Measurements from ENCODE around the gene C4orf51.
"Not testable (repeated sequence)": the region's sequence is repeated elsewhere in the genome, so short reads cannot be mapped to it uniquely, and the experiment has no call there.

Gene C4orf51

GRCh38 chr4:145679991-145680455 is at the start of gene C4orf51:
C4orf51 (plus strand) TSS chr4:145680146; CDS start chr4:145680204, 58 bp downstream.
- DNase-seq (ENCODE audit: extremely low read depth in 1 of 2, low read depth in 1 of 2) = no peak

DNA sequence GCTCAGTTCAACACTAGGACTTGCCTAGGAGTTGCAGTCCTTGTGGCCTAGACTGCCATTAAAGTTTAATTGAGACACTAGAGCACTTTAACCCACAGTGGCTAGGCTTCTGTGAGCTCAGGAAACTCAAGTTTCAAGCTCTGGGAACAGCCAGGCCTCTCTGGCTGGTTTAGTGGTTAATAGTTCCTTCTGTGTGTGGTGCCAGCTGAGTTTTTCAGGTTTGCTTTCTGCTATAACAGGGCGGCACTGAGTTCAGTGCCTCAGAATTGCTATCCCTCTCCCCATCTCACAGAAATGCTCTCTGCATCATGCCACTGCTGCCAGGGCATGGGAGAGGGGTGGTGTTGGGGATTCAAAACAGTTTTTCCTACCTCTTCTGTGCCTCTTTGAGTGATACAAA is 44.8 kb upstream of the C4orf51 start:
- DNase-seq (ENCODE audit: extremely low read depth in 1 of 2, low read depth in 1 of 2) = no peak

GRCh38 chr4:145635630-145636029 is 44.3 kb upstream of the C4orf51 start:
- DNase-seq (ENCODE audit: extremely low read depth in 1 of 2, low read depth in 1 of 2) = no peak

DNA sequence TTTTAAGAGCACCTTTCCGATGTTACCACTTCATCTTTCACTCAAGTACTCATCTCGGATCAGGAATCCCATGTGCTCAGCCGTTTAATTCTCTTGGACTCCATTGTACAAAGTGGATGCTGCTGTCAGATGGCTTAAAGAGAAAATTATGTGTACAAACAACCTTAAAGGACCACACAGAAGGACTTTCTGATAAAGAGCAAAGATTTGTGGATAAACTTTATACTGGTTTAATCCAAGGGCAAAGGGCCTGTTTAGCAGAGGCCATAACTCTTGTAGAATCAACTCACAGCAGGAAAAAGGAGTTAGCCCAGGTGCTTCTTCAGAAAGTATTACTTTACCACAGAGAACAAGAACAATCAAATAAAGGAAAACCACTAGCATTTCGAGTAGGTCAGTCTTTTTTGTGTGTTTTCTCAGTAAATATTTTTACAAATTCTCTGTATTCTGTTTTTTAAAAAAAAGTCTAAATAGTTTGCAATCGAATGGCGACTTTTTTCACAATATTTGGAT is 40.7 kb upstream of the C4orf51 start:
- no peak for DNase-seq (ENCODE audit: extremely low read depth in 1 of 2, low read depth in 1 of 2)

- DNase-seq (ENCODE audit: extremely low read depth in 1 of 2, low read depth in 1 of 2) = not testable (repeated sequence)
Measured at GRCh38 chr4:145640236-145640635, 39.7 kb upstream of the C4orf51 start.

DNA sequence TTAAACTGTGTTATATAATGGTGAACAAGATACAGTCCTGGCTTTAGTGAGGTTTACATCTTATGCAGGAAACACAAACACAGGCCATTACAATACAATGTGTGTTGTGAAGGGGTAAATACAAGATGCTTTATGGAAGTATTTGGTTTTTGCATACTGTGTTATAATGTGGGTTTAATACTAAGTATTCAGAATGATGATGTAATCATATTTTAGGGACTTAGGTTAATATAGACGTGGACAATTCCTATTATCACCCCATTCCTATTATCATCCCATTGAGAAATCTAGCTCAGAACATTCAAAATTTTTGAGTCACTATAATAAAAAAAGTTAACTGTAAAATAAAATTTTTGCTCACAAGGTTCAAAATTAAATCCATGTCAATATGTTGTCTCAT is 36.7 kb upstream of the C4orf51 start:
- DNase-seq (ENCODE audit: extremely low read depth in 1 of 2, low read depth in 1 of 2) = no peak

DNA sequence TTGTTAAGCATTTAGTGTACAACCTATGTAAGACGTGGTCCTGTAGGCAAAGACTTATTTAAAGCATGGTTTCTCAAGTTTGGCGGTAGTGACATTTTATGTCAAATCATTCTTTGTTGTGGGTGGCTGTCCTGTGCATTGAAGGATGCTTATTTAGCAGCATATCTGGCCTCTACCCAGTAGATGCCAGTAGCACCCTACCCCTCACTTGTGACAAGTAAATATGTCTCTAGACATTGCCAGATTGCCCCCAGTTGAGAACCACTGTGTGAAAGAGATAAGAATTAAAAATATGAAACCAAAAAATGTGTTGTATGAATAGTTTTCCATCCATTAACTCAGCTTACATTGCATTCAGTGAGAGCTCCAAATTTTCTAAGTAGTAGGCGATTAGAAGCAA is 35.2 kb upstream of the C4orf51 start:
- no peak for DNase-seq (ENCODE audit: extremely low read depth in 1 of 2, low read depth in 1 of 2)

DNA sequence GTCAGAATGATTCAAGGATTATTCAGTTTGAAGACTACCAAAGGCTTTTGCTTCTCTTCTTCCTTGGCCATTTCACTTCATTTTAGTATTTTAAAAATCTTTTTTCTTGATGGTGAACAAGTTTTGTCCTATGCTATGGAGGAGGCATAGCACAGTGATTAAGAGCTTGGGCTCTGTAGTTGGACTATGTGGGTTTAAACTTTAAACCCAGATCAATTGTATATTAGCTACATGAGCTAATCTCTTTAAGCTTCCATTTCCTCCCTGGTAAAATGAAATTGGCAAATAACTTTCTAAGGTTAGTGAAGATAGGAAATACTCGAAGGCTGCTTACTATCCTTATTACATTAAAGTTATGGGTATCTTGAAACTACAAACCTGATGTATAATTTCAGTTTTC is 23.8 kb upstream of the C4orf51 start:
- no peak for DNase-seq (ENCODE audit: extremely low read depth in 1 of 2, low read depth in 1 of 2)

- DNase-seq (ENCODE audit: extremely low read depth in 1 of 2, low read depth in 1 of 2) = no peak
Measured at GRCh38 chr4:145660064-145660463, 19.9 kb upstream of the C4orf51 start.

DNA sequence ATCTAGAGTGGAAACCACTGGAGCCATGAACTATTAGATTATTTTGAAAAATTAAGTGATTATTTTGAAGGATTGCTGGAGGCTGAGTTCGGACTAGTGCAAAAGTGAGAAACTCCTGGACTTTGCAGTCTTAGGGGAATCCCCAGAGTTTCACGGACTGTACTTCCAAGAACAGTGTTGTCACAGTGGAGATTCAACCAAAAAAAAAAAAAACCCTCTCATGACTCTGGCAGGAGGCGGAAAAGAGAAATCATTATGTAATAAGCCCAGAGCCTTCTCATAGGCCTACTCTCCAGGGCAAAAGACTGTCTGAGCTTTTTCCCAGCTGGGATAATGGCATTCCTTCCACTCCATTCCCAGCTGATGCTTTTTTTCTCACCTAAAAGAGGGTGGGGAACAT is 16.8 kb upstream of the C4orf51 start:
- DNase-seq (ENCODE audit: extremely low read depth in 1 of 2, low read depth in 1 of 2) = no peak

DNA sequence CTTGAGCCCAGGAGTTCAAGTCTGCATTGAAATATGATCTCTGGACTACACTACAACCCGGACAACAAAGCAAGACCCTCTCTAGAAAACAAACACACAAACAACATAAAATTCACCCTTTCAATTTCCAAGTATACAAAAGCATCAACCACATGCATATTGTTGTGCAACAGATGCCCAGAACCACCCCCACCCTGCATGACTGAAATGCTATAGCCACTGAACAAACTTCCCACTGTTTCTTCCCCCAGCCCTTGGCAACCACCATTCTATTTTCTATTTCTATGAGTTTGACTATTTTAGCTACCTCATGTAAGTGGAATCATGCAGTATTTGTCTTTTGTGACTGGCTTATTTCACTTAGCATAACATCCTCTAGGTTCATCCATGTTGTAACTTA is 14.2 kb upstream of the C4orf51 start:
- no peak for DNase-seq (ENCODE audit: extremely low read depth in 1 of 2, low read depth in 1 of 2)

GRCh38 chr4:145670422-145670821 is 9.5 kb upstream of the C4orf51 start:
- DNase-seq (ENCODE audit: extremely low read depth in 1 of 2, low read depth in 1 of 2) = no peak

DNA sequence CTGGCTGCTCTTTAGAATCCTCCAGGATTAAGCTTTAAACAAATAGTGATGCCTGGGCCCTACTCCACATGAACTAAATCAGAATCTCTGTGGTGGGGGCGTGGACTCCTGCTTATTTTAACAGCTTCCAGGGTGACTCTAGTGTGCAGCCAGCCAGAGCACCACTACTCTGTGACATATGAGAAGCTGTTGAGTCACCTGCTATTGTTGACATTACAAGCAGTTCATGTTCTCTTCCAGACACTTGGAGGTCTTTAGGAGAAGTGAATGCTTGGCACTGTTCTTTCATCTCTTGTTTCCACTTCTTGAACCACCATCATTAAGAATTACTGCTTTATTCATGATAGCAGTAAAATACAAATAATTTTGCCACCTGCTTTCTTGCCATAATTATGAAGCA is 426 bp upstream of the C4orf51 start:
- no peak for DNase-seq (ENCODE audit: extremely low read depth in 1 of 2, low read depth in 1 of 2)

DNA sequence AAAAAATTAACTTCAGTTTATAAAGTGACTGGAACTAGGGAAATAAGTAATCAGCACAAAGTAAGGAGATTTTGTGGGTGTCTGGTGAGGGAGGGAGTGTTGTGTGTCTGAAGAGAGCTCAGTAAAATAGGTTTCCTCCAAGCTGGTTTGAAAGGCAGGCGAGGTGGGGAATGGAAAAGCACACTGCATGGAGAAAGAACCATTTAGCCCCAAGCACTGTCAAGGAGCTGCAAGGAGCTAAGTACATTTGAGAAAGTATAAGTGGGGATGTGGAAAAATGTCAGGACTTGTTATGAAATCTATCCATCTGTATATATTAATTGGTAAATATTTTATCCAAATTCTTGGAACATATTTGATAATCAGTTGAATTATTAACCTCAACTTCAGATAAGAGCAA is 956 bp downstream of the C4orf51 start:
- DNase-seq (ENCODE audit: extremely low read depth in 1 of 2, low read depth in 1 of 2) = no peak

GRCh38 chr4:145681518-145681917 is 1.6 kb downstream of the C4orf51 start:
- DNase-seq (ENCODE audit: extremely low read depth in 1 of 2, low read depth in 1 of 2) = no peak

GRCh38 chr4:145681956-145682355 is 2.0 kb downstream of the C4orf51 start:
- no peak for DNase-seq (ENCODE audit: extremely low read depth in 1 of 2, low read depth in 1 of 2)

DNA sequence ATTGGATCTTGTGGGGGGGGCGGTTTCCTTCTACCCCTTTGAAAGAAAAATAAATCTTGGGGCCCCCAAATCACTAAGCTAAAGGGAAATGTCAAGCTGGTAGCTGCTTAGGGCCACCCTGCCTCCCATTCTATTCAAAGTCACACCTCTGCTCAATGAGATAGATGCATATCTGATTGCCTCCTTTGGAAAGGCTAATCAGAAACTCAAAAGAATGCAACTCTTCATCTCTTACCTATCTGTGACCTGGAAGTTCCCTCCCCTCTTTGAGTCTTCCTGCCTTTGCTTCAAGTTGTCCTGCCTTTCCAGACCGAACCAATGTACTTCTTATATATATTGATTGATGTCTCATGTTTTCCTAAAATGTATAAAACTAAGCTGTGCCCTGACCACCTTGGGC is 7.0 kb downstream of the C4orf51 start:
- no peak for DNase-seq (ENCODE audit: extremely low read depth in 1 of 2, low read depth in 1 of 2)

GRCh38 chr4:145690610-145691009 is 10.7 kb downstream of the C4orf51 start:
- no peak for DNase-seq (ENCODE audit: extremely low read depth in 1 of 2, low read depth in 1 of 2)

- not testable (repeated sequence) for DNase-seq (ENCODE audit: extremely low read depth in 1 of 2, low read depth in 1 of 2)
Measured at GRCh38 chr4:145691416-145691815, 11.5 kb downstream of the C4orf51 start.

DNA sequence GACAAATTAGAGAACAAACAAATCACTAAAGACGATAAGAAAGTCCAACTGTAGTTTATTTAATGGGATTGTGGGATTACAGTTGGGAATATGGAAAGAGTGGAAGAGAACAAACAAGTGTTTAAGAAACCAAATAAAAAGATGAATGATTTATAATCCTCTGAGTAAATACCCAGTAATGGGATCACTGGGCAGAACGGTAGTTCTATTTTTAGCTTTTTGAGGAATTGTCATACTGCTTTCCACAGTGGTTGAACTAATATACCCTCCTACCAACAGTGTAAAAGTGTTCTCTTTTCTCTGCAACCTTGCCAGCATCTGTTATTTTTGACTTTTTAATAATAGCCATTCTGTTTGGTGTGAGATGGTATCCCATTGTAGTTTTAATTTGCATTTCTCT is 15.0 kb downstream of the C4orf51 start:
- DNase-seq (ENCODE audit: extremely low read depth in 1 of 2, low read depth in 1 of 2) = no peak

DNA sequence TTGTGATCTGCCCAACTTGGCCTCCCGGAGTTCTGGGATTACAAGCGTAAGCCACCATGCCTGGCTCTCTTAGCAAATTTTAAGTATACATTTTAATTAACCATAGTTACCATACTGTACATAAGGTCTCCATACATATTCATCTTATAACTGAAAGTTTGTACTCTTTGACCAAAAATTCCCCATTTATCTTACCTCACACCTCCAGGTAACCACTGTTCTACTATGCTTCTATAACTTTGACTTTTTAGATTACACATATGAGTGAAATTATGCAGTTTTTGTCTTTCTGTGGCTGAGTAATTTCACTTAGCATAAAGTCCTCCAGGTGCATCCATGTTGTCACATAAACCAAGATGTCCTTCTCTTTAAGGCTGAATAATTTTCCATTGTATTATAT is 17.4 kb downstream of the C4orf51 start:
- DNase-seq (ENCODE audit: extremely low read depth in 1 of 2, low read depth in 1 of 2) = no peak

- no peak for DNase-seq (ENCODE audit: extremely low read depth in 1 of 2, low read depth in 1 of 2)
Measured at GRCh38 chr4:145698507-145698906, 18.6 kb downstream of the C4orf51 start.

- no peak for DNase-seq (ENCODE audit: extremely low read depth in 1 of 2, low read depth in 1 of 2)
Measured at GRCh38 chr4:145703850-145704497, 24.0 kb downstream of the C4orf51 start.
